ENCODE results near the gene ARL17B.
A peak's percentile ranks its signal among the peaks of the same experiment; 100 is the strongest.
"Not testable (repeated sequence)": the region's sequence is repeated elsewhere in the genome, so short reads cannot be mapped to it uniquely, and the experiment has no call there.

The ARL17B gene

GRCh38 chr17:46287587-46287986 is 74.0 kb downstream of the ARL17B start:
- DNase-seq = not testable (repeated sequence)

- DNase-seq = peak; percentile 61
Observed at GRCh38 chr17:46286764-46287221, 74.8 kb downstream of the ARL17B start.

GRCh38 chr17:46285500-46285899 is 76.1 kb downstream of the ARL17B start:
- DNase-seq = not testable (repeated sequence)

GRCh38 chr17:46284467-46284866 is 77.1 kb downstream of the ARL17B start:
- DNase-seq = not testable (repeated sequence)

- DNase-seq = not testable (repeated sequence)
Observed at GRCh38 chr17:46282635-46283034, 78.9 kb downstream of the ARL17B start.

- not testable (repeated sequence) for DNase-seq
Observed at GRCh38 chr17:46281336-46281735, 80.2 kb downstream of the ARL17B start.

- DNase-seq = not testable (repeated sequence)
Observed at GRCh38 chr17:46276728-46277479, 84.7 kb downstream of the ARL17B start.

- DNase-seq = no peak
Observed at GRCh38 chr17:46274238-46274637, 87.3 kb downstream of the ARL17B start.

GRCh38 chr17:46273541-46274236 is 87.9 kb downstream of the ARL17B start:
- no peak for DNase-seq

GRCh38 chr17:46270032-46270431 is 91.5 kb downstream of the ARL17B start:
- DNase-seq = no peak

- DNase-seq = peak; percentile 95
Observed at GRCh38 chr17:46266656-46267544, 94.7 kb downstream of the ARL17B start.

GRCh38 chr17:46266063-46266655 is 95.4 kb downstream of the ARL17B start:
- not testable (repeated sequence) for DNase-seq

- no peak for DNase-seq
Observed at GRCh38 chr17:46264456-46265198, 96.9 kb downstream of the ARL17B start.

GRCh38 chr17:46262271-46262670 is 99.3 kb downstream of the ARL17B start:
- no peak for DNase-seq

- peak; percentile 84 for DNase-seq
Observed at GRCh38 chr17:46259845-46260661, 101.5 kb downstream of the ARL17B start.

- DNase-seq = not testable (repeated sequence)
Observed at GRCh38 chr17:46256369-46256768, 105.2 kb downstream of the ARL17B start.

GRCh38 chr17:46254215-46254614 is 107.4 kb downstream of the ARL17B start:
- not testable (repeated sequence) for DNase-seq

GRCh38 chr17:46253722-46254121 is 107.8 kb downstream of the ARL17B start:
- peak; percentile 56 for DNase-seq

- DNase-seq = not testable (repeated sequence)
Observed at GRCh38 chr17:46252804-46253203, 108.8 kb downstream of the ARL17B start.

- DNase-seq = not testable (repeated sequence)
Observed at GRCh38 chr17:46249153-46249552, 112.4 kb downstream of the ARL17B start.
